ENCODE measurements around the gene BAIAP2. TPM values are rescaled to one million over a fixed set of nuclear protein-coding genes. Genes with fewer than 3 reads are reported as not detected.
A peak's percentile ranks its signal among the peaks of the same experiment; 100 is the strongest.

The BAIAP2 gene
- polyA plus RNA-seq, 1 donor = 37.2 TPM

DNA sequence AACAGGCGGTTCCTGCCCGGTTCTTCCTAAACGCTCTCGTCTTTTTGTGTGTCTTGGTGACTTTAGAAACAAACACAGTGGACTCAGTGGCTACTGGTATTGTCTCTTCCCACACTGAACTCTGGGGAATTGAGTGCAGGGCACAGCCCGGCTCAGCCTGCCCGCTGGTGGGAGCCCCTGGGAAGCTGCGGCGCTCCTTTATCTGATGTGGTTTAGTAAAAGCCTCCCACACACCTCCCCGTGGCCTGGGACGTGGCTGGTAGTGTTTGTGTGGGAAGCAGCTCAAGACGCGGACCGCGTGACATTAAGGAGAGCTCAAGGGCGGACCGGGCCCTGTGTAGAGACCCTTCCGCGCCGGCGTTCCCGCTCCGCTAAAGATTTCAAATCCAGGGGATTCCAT is 75.0 kb downstream of the BAIAP2 start:
- no peak for DNase-seq

DNA sequence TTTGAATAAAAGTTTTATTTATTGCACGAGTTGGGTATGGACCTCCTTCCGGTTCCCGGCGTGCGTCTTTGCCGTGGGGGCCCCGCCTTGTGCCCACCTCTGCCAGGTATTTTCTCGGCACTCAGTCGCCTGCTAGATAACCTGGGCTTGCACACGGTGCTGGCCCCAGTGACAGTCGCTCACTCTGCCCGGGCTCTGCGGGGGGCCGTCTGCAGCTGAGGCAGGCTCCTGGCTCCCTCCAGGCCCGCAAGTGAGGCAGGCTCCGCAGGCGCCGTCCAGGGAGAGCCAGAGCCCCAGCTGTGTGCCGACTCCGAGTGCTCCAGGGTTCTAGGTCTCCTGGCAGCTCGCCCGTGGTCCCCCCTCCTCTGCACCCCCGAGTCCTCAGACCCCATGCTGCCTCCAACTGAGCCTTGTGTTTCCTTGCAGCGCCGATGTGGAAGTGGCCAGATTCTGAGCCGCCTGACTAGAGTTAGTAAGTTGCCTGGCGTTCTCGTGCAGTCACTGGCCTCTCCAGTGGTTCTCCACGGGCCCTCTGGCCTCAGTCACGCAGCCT is 75.6 kb downstream of the BAIAP2 start:
- DNase-seq = no peak

GRCh38 chr17:81111066-81111465 is 76.1 kb downstream of the BAIAP2 start:
- no peak for DNase-seq

DNA sequence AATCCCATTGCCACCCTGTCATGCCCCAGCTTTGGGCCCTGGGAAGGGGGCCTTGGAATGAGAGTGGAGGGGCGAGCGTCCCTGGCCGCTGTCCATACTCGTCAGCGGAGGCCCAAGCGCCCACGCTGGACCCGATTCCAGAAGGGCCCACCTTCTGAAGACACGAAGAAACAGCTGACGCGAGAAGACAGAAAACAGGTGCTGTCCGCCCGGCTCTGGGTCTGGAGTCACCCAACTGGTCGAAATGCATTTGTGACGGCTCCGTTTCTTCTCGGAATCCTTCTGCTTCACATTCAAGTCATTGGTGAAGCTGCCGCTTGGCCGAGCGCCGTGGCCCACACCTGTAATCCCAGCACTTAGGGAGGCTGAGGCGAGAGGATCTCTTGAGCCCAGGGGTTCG is 77.5 kb downstream of the BAIAP2 start:
- DNase-seq = no peak

DNA sequence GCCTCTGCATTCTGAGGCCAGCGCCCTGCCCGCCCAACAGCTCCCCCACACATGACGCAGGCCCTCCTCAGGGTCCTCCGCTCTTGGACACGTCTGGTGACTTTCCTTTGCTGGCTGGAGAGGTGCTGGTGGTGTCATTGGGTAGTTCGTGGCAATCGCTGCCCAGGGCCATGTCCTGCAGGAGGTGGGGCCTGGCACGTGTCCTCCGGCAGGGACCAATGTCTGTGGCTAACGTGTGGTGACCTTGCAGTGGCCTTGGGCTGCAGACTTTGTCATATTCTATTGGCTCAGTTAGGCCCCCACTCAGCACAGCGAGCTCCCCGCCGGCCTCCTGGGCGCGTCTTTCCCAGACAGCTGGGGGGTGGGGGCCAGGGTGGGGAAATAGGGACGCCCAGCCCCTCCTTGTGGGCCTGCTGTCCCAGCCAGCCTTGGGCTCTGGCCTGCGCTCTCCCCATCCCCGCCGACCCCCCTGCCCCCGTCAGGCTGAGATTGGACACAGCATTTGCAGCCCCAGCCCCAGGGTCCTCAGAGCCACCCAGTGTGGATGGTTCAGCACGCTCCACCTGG is 78.3 kb downstream of the BAIAP2 start:
- DNase-seq = no peak

- no peak for DNase-seq
Measured at GRCh38 chr17:81114351-81115093, 79.6 kb downstream of the BAIAP2 start.

DNA sequence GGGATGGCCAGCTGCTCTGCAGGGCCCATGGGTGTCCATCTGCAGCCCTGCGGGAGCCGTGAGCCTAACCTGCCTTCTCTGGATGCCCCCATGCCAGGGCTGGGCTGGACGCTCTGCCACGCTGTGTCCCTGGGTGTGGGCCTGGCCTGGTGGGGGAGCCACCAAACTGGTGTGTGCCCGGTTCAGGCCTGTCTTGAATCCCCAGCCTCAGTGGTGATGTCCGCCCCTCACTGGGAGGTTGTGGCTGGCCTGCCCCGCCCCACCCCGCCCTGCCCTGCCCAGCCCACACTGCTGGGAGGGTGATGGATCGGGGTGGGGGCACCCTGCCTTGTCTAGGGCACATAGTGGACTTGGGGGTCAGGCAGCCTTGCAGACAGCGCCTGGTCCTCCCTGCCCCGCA is 80.3 kb downstream of the BAIAP2 start:
- no peak for DNase-seq

GRCh38 chr17:81115749-81116464 is 81.0 kb downstream of the BAIAP2 start:
- DNase-seq = no peak

DNA sequence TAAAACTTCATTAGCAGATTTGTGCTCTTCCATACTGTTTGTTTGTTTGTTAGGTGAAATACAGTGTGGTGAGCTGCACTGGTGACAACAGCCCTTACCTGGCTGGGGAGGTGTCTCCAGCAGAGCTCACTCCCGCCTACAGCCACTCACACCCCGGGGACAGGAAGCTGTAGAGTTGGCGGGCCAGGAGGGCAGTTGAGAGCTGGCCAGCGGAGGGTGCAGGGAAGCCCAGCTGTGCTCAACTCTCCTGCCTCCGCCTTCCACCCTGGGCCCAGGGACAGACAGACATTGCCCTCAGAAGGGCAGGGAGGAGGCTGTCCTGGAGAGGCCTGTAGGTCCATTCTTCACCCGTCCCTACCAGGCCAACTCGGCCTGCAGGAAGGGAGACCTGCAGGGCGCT is 81.8 kb downstream of the BAIAP2 start:
- no peak for DNase-seq

- no peak for DNase-seq
Measured at GRCh38 chr17:81117672-81118198, 82.8 kb downstream of the BAIAP2 start.

GRCh38 chr17:81118308-81119221 is 83.6 kb downstream of the BAIAP2 start:
- DNase-seq = no peak

GRCh38 chr17:81119223-81120148 is 84.5 kb downstream of the BAIAP2 start:
- DNase-seq = peak; percentile 68

- DNase-seq = no peak
Measured at GRCh38 chr17:81120149-81120484, 85.2 kb downstream of the BAIAP2 start.

- DNase-seq = no peak
Measured at GRCh38 chr17:81120695-81121621, 86.0 kb downstream of the BAIAP2 start.

DNA sequence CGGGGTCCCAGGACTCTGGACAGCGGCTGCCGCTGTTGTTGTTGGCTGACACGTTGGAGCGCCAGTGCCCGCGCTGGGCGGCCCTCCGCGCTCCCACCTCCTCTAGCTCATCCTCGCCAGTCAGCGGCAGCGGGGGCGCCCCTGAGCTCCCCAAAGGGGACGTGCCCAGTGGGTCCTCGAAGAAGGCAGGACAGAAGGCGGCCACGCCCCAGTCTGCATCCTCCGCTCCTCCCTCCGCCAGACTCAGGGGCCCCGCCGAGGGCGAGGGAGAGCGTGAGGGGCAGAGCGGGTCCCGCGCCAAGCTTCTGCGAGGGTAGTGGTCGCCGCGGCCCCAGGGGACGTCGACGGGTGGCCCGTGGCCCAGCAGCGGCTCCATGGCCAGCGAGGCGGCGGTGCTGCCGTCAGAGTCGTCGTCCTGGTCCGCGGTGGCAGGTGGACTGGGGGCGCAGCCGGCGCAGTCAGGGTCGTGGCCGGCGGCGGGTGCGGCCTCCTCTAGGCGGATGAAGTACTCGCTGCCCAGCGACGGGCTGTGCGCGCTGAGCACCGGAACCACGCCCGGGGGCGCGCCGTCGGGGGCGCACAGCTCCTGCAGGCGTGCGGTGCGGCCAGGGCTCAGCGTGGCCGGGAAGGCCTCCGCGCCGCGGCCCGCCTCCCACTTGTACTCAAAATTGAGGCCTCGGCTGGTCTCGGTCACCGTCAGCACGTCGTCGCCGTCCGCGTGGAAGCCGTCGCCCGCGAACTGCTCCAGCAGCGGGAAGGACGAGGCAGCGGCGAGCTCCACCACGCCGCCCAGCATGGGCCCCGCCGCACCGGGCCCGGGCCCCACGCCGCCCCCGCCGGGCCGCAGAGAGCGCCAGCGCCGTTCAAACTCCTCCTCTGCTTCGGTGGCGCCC is 87.1 kb downstream of the BAIAP2 start:
- no peak for DNase-seq

GRCh38 chr17:81123052-81124048 is 88.4 kb downstream of the BAIAP2 start:
- no peak for DNase-seq

DNA sequence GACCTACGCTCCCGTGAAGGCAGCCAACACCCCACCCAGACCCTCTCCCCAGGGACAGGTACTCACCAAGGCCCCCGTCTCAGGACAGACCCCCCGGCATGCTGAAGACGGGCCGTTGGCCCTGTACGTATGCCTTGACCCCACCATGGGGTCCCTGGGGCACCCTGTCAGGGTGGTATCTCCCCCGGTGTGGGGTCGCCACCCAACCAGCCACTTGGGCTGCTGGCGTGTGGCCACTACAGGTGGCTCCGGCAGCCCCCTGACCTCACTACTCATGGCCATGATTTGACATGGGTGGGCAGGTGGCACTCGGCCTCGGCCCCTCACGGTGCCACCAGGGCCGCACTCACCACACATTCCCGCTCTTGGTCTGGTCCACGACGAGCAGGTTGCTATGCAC is 89.4 kb downstream of the BAIAP2 start:
- DNase-seq = no peak
